Nephron progenitor cell (in vitro differentiated cells): ENCODE measurements around the gene TEX13B.

Source experiments
- DNase-seq: peaks from one replicate; pipeline ENCODE4 v3.0.0; 2021
- H3K27ac Mint-ChIP-seq: 2 replicates; pipeline ENCODE4 v1.8.0; 2021; ENCODE audit warnings: mild to moderate bottlenecking, moderate library complexity, mixed read lengths
- H3K27me3 Mint-ChIP-seq: 2 replicates; pipeline ENCODE4 v1.8.0; 2021; ENCODE audit warnings: mild to moderate bottlenecking, low read depth, mixed read lengths; ENCODE audit not compliant: poor library complexity
- H3K36me3 Mint-ChIP-seq: 2 replicates; pipeline ENCODE4 v1.8.0; 2021; ENCODE audit warnings: low read depth, mixed read lengths
- H3K4me1 Mint-ChIP-seq: 2 replicates; pipeline ENCODE4 v1.8.0; 2021; ENCODE audit warnings: mixed read lengths
- H3K4me3 Mint-ChIP-seq: 2 replicates; pipeline ENCODE4 v1.8.0; 2021; ENCODE audit warnings: mild to moderate bottlenecking, moderate library complexity, mixed read lengths
- H3K9me3 Mint-ChIP-seq: 2 replicates; pipeline ENCODE4 v1.8.0; 2021; ENCODE audit warnings: mild to moderate bottlenecking, moderate library complexity, mixed read lengths
- CTCF ChIP-seq: fragments of 200-600 bp; sonication (generic); IDR thresholded peaks from 2 replicates; pipeline ENCODE4 v1.5.0; 2021; ENCODE audit warnings: antibody characterized with exemption

Gene TEX13B

GRCh38 chrX:108022491-108023089 lies 40.4 kb upstream of the TEX13B start:
- peaks cover 7% of the 10 kb centered on the region for H3K27me3 Mint-ChIP-seq
- H3K4me3 Mint-ChIP-seq = no peak overlapping the region
- no peaks in the 10 kb centered on the region for H3K4me1 Mint-ChIP-seq
- no peak for DNase-seq
- H3K36me3 Mint-ChIP-seq = no peaks in the 10 kb centered on the region
- no peak for TF ChIP-seq CTCF
- no peak overlapping the region for H3K27ac Mint-ChIP-seq
- H3K9me3 Mint-ChIP-seq = peaks cover 5% of the 10 kb centered on the region

GRCh38 chrX:108020631-108021030 lies 38.5 kb upstream of the TEX13B start:
- no peak for DNase-seq
- Mint-ChIP-seq H3K27ac (no peak overlapping the region), H3K9me3 (peaks cover 15% of the 10 kb centered on the region), H3K4me3 (no peak overlapping the region), H3K36me3 (no peaks in the 10 kb centered on the region), H3K4me1 (no peaks in the 10 kb centered on the region), H3K27me3 (peaks cover 7% of the 10 kb centered on the region)
- TF ChIP-seq CTCF = peak; percentile 30

GRCh38 chrX:108019382-108019875 lies 37.3 kb upstream of the TEX13B start:
- H3K36me3 Mint-ChIP-seq = no peaks in the 10 kb centered on the region
- no peak for DNase-seq
- peaks cover 7% of the 10 kb centered on the region for H3K27me3 Mint-ChIP-seq
- peaks cover 21% of the 10 kb centered on the region for H3K9me3 Mint-ChIP-seq
- no peak overlapping the region for H3K4me3 Mint-ChIP-seq
- no peaks in the 10 kb centered on the region for H3K4me1 Mint-ChIP-seq
- H3K27ac Mint-ChIP-seq = no peak overlapping the region
- TF ChIP-seq CTCF = no peak

- no peak for DNase-seq
- H3K27me3 Mint-ChIP-seq = peaks cover 7% of the 10 kb centered on the region
- no peaks in the 10 kb centered on the region for H3K36me3 Mint-ChIP-seq
- H3K4me1 Mint-ChIP-seq = no peaks in the 10 kb centered on the region
- TF ChIP-seq CTCF = no peak
- H3K27ac Mint-ChIP-seq = no peak overlapping the region
- H3K4me3 Mint-ChIP-seq = no peak overlapping the region
- H3K9me3 Mint-ChIP-seq = peaks cover 27% of the 10 kb centered on the region
Measured at GRCh38 chrX:108018656-108019381, 36.6 kb upstream of the TEX13B start.

GRCh38 chrX:108001218-108001814 lies 19.1 kb upstream of the TEX13B start:
- Mint-ChIP-seq H3K9me3 (peaks cover 38% of the 10 kb centered on the region), H3K27me3 (peaks cover 3% of the 10 kb centered on the region), H3K4me1 (no peaks in the 10 kb centered on the region), H3K27ac (no peak overlapping the region), H3K4me3 (no peak overlapping the region), H3K36me3 (no peaks in the 10 kb centered on the region)
- TF ChIP-seq CTCF = peak; percentile 42
- peak; percentile 9 for DNase-seq
